ENCODE measurements around the gene DRC7.
"Not testable (repeated sequence)": the region's sequence is repeated elsewhere in the genome, so short reads cannot be mapped to it uniquely, and the experiment has no call there.

DNA sequence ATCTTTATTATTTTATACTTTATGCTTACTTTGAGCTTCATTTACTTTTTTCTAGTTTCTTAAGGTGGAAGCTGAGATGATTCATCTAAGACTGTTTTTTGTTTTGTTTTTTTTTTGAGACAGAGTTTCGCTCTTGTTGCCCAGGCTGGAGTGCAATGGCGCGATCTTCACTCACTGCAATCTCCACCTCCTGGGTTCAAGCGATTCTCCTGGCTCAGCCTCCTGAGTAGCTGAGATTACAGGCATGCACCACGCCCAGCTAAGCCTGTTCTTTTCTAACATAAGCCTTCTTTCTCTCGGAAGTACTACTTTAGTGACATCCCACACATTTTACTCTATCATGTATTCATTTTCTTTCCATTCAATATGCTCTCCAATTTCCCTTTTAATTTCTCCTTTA is 18.0 kb downstream of the DRC7 start:
- TF ChIP-seq, protein P1, sequence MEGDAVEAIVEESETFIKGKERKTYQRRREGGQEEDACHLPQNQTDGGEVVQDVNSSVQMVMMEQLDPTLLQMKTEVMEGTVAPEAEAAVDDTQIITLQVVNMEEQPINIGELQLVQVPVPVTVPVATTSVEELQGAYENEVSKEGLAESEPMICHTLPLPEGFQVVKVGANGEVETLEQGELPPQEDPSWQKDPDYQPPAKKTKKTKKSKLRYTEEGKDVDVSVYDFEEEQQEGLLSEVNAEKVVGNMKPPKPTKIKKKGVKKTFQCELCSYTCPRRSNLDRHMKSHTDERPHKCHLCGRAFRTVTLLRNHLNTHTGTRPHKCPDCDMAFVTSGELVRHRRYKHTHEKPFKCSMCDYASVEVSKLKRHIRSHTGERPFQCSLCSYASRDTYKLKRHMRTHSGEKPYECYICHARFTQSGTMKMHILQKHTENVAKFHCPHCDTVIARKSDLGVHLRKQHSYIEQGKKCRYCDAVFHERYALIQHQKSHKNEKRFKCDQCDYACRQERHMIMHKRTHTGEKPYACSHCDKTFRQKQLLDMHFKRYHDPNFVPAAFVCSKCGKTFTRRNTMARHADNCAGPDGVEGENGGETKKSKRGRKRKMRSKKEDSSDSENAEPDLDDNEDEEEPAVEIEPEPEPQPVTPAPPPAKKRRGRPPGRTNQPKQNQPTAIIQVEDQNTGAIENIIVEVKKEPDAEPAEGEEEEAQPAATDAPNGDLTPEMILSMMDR (conservative IDR thresholded peaks at IDR 0.05) = not testable (repeated sequence)
- TF ChIP-seq EZH2 (IDR thresholded peaks at IDR 0.05; ENCODE audit: low read depth) = not testable (repeated sequence)
